D721Med (cell line): ENCODE measurements around the gene SOBP.
"Not testable (repeated sequence)": the region's sequence is repeated elsewhere in the genome, so short reads cannot be mapped to it uniquely, and the experiment has no call there.

ENCODE experiments used
- DNase-seq: peaks from one replicate; pipeline ENCODE4 v3.0.0; 2011; ENCODE audit warnings: low spot score; ENCODE audit not compliant: insufficient read length
- FAIRE-seq: peaks from 2 replicates; lab custom pipeline; 2011; peaks lifted over from hg19 to GRCh38; lab: Jason Lieb, UNC
- CTCF ChIP-seq: IDR thresholded peaks from 2 replicates; pipeline ENCODE4 v1.5.1; 2012; ENCODE audit warnings: mild to moderate bottlenecking, control low read depth; ENCODE audit not compliant: insufficient read depth; ENCODE audit errors: missing control alignments

SOBP gene

GRCh38 chr6:107470364-107470763, 19.6 kb upstream of the SOBP start:
- TF ChIP-seq CTCF: no peak
- FAIRE-seq (no peak), DNase-seq (no peak)

- TF ChIP-seq CTCF: no peak
- FAIRE-seq (no peak), DNase-seq (no peak)
Measured at GRCh38 chr6:107473660-107474059, 16.3 kb upstream of the SOBP start.

GRCh38 chr6:107475360-107475759, 14.6 kb upstream of the SOBP start:
- FAIRE-seq, DNase-seq: not testable (repeated sequence)

- DNase-seq, FAIRE-seq: not testable (repeated sequence)
Measured at GRCh38 chr6:107475826-107476225, 14.1 kb upstream of the SOBP start.

- DNase-seq (no peak), FAIRE-seq (no peak)
- TF ChIP-seq CTCF: no peak
Measured at GRCh38 chr6:107479089-107479690, 10.7 kb upstream of the SOBP start.

GRCh38 chr6:107485157-107485556, 4.8 kb upstream of the SOBP start:
- FAIRE-seq (no peak), DNase-seq (no peak)
- no peak for TF ChIP-seq CTCF

GRCh38 chr6:107488174-107488874, 1.6 kb upstream of the SOBP start:
- DNase-seq (no peak), FAIRE-seq (no peak)
- no peak for TF ChIP-seq CTCF

- no peak for FAIRE-seq
- DNase-seq: peak; percentile 39
Measured at GRCh38 chr6:107488875-107489635, 862 bp upstream of the SOBP start.

More at GRCh38 chr6:107488875-107489635, 862 bp upstream of the SOBP start:
- TF ChIP-seq CTCF: no peak
